Gastrocnemius medialis (tissue), 4 donors: ENCODE data around the gene METTL21C. TPM values are rescaled to one million over a fixed set of nuclear protein-coding genes. Genes with fewer than 3 reads are reported as not detected.

ENCODE experiments used
- ATAC-seq, 2 donors: fragments of 150-250 bp; one replicate each; pipeline ENCODE4 v1.9.1; 2016
- DNase-seq, 2 donors: peaks; one replicate each; pipeline ENCODE4 v3.0.0-alpha.2; 2019
- H3K27ac ChIP-seq, 4 donors: fragments of 200-600 bp; sonication (generic); 1 replicate in 1 of 4; 2 replicates in 3 of 4; pipeline ENCODE4 v1.5.1; 2016 to 2018; ENCODE audit warnings: mild to moderate bottlenecking in 2 of 4, moderate library complexity in 1 of 4
- H3K27me3 ChIP-seq, 3 donors: fragments of 200-600 bp; sonication (generic) in 2 of 3; 1 replicate in 1 of 3; 2 replicates in 2 of 3; pipeline versions ENCODE4 v1.5.1 to v1.6.0; 2016 to 2019; ENCODE audit warnings: mild to moderate bottlenecking in 1 of 3, moderate library complexity in 1 of 3
- H3K36me3 ChIP-seq, 2 donors: fragments of 200-600 bp; sonication (generic) in 1 of 2; one replicate each; pipeline ENCODE4 v1.5.1; 2017 to 2018
- H3K4me1 ChIP-seq, 2 donors: fragments of 200-600 bp; sonication (generic) in 1 of 2; one replicate each; pipeline ENCODE4 v1.5.1; 2016 to 2017; ENCODE audit warnings: mild to moderate bottlenecking in 2 of 2
- H3K4me3 ChIP-seq, 4 donors: fragments of 200-600 bp; sonication (generic) in 3 of 4; 1 replicate in 1 of 4; 2 replicates in 3 of 4; pipeline ENCODE4 v1.5.1; 2016 to 2019; ENCODE audit warnings: mild to moderate bottlenecking in 2 of 4
- H3K9me3 ChIP-seq, 3 donors: fragments of 200-600 bp; sonication (generic) in 2 of 3; 1 replicate in 1 of 3; 2 replicates in 2 of 3; pipeline ENCODE4 v1.5.1; 2016 to 2019
- CTCF ChIP-seq, 5 experiments: fragments of 450-650 bp in 3 of 5; fragments of 200-600 bp in 2 of 5; sonication (generic) in 2 of 5; IDR thresholded peaks in 4 of 5; conservative IDR thresholded peaks in 1 of 5; 1 replicate in 4 of 5; 2 replicates in 1 of 5; pipeline ENCODE4 v1.5.1; 2016 to 2019; ENCODE audit warnings: antibody characterized with exemption in 5 of 5, mild to moderate bottlenecking in 3 of 5, moderate library complexity in 3 of 5
- POLR2A ChIP-seq, 2 donors: fragments of 450-650 bp; IDR thresholded peaks; one replicate each; pipeline ENCODE4 v1.6.1; 2017; ENCODE audit warnings: antibody characterized with exemption in 2 of 2, mild to moderate bottlenecking in 2 of 2, moderate library complexity in 2 of 2
- in situ Hi-C, 4 donors: fragments of 200-750 bp; cut with MboI; loops; one replicate each; pipeline versions ENCODE4 v1.15.0 to v1.8.0; 2017; ENCODE audit warnings: low sequenced_read_pairs in 4 of 4
- intact Hi-C: fragments of 100-400 bp; cut with DNase I; formaldehyde crosslinking; loops from one replicate; pipeline ENCODE4 v1.15.1; 2023; ENCODE audit warnings: low total_unique reads
- total RNA-seq, 4 donors: library from RNA; depleted of rRNA; stranded (reverse); fragments of >200 nt; gene quantifications; one replicate each; pipeline versions ENCODE4 v1.1.0 to v1.2.3, GENCODE V29; 2016

Gene METTL21C
- total RNA-seq, 4 donors from 2014 or later: 2.2 TPM; not detected in 3

- in situ Hi-C loops: no loop called here
- no peak for ATAC-seq
Observed at GRCh38 chr13:102686024-102686423, 8.8 kb downstream of the METTL21C start.

GRCh38 chr13:102683637-102684036 lies 11.2 kb downstream of the METTL21C start:
- Histone ChIP-seq H3K27ac (no peak overlapping the region), H3K4me1 (peaks cover 0 to 6% of the 10 kb centered on the region in 2 donors), H3K27me3 (no peaks in the 10 kb centered on the region), H3K9me3 (no peaks in the 10 kb centered on the region), H3K36me3 (peaks cover 0 to 12% of the 10 kb centered on the region in 2 donors), H3K4me3 (no peak overlapping the region)
- intact Hi-C loops (no loop called here), in situ Hi-C loops (no loop called here)
- ATAC-seq: no peak
- no peak for TF ChIP-seq POLR2A (IDR thresholded peaks at IDR 0.05)
- TF ChIP-seq CTCF (IDR thresholded peaks at IDR 0.05 in 4 of 5, conservative IDR thresholded peaks at IDR 0.05 in 1 of 5): no peak
- no peak for DNase-seq

More at GRCh38 chr13:102686024-102686423, 8.8 kb downstream of the METTL21C start:
- Histone ChIP-seq H3K4me3 (no peak overlapping the region), H3K4me1 (no peaks in the 10 kb centered on the region), H3K9me3 (no peaks in the 10 kb centered on the region), H3K36me3 (no peaks in the 10 kb centered on the region), H3K27ac (no peak overlapping the region), H3K27me3 (no peaks in the 10 kb centered on the region)
- no peak for DNase-seq
- TF ChIP-seq POLR2A (IDR thresholded peaks at IDR 0.05) (no peak), CTCF (IDR thresholded peaks at IDR 0.05 in 4 of 5, conservative IDR thresholded peaks at IDR 0.05 in 1 of 5) (no peak)
- intact Hi-C loops: no loop called here

- intact Hi-C loops: no loop called here
- Histone ChIP-seq H3K27me3 (no peaks in the 10 kb centered on the region), H3K4me1 (peaks cover 1 to 13% of the 10 kb centered on the region in 2 donors), H3K27ac (no peak overlapping the region), H3K9me3 (no peaks in the 10 kb centered on the region), H3K36me3 (peaks cover 0 to 12% of the 10 kb centered on the region in 2 donors), H3K4me3 (no peak overlapping the region)
- ATAC-seq: no peak
- no peak for TF ChIP-seq POLR2A (IDR thresholded peaks at IDR 0.05)
- no peak for TF ChIP-seq CTCF (IDR thresholded peaks at IDR 0.05 in 4 of 5, conservative IDR thresholded peaks at IDR 0.05 in 1 of 5)
- DNase-seq: no peak
- in situ Hi-C loops: no loop called here
Observed at GRCh38 chr13:102682727-102683126, 12.1 kb downstream of the METTL21C start.

GRCh38 chr13:102682211-102682610 lies 12.6 kb downstream of the METTL21C start:
- no peak for ATAC-seq
- in situ Hi-C loops: no loop called here

More at GRCh38 chr13:102682211-102682610, 12.6 kb downstream of the METTL21C start:
- H3K9me3 ChIP-seq: no peaks in the 10 kb centered on the region
- TF ChIP-seq CTCF (IDR thresholded peaks at IDR 0.05 in 4 of 5, conservative IDR thresholded peaks at IDR 0.05 in 1 of 5) (no peak), POLR2A (IDR thresholded peaks at IDR 0.05) (no peak)
- no peak overlapping the region for H3K4me3 ChIP-seq
- H3K4me1 ChIP-seq: peaks cover 7 to 18% of the 10 kb centered on the region in 2 donors
- intact Hi-C loops: no loop called here
- no peak for DNase-seq
- H3K36me3 ChIP-seq: peaks cover 0 to 12% of the 10 kb centered on the region in 2 donors
- no peak overlapping the region for H3K27ac ChIP-seq
- no peaks in the 10 kb centered on the region for H3K27me3 ChIP-seq
